ENCODE data around the gene IGFN1. TPM values are rescaled to one million over a fixed set of nuclear protein-coding genes. Genes with fewer than 3 reads are reported as not detected.

Gene IGFN1
- total RNA-seq, 4 donors from 2014 or later, result 0.14 TPM; not detected in 3

- Histone ChIP-seq H3K27ac (no peak overlapping the region), H3K36me3 (no peaks in the 10 kb centered on the region), H3K4me3 (no peak overlapping the region), H3K9me3 (no peaks in the 10 kb centered on the region), H3K27me3 (peaks cover 19% of the 10 kb centered on the region), H3K4me1 (peaks cover 6 to 14% (median 10%) of the 10 kb centered on the region in 4 donors)
- in situ Hi-C loops (cut with MboI; ENCODE audit: low pct_ligation_motif_present in 1 of 4, low pct_unique_long_range_greater_than_20kb in 1 of 4, low sequenced_read_pairs in 3 of 4), result loop anchor here in 3 of 4 donors (10.0 to 25.0 kb wide), 2 partner anchors 93 to 100 kb away; no protein-coding TSS in a partner anchor
- WGBS, 2 donors (ENCODE audit: low coverage in 1 of 2), result 86% methylated on average over 8 of the region's 8 CpGs; no CpG with 5 or more reads in 1 of the 2 donors
- TF ChIP-seq CTCF (IDR thresholded peaks at IDR 0.05) (no peak), POLR2AphosphoS5 (IDR thresholded peaks at IDR 0.05) (no peak), POLR2A (IDR thresholded peaks at IDR 0.05) (no peak), EP300 (IDR thresholded peaks at IDR 0.05; ENCODE audit: low read depth) (no peak)
- DNase-seq, result no peak
- intact Hi-C loops (cut with DNase I; ENCODE audit: low total_unique reads), result no loop called here
Measured at GRCh38 chr1:201261771-201262547, 71.3 kb downstream of the IGFN1 start.

GRCh38 chr1:201262963-201263608 is 72.5 kb downstream of the IGFN1 start:
- no peak for DNase-seq
- intact Hi-C loops (cut with DNase I; ENCODE audit: low total_unique reads) (no loop called here), in situ Hi-C loops (cut with MboI; ENCODE audit: low pct_ligation_motif_present in 1 of 4, low pct_unique_long_range_greater_than_20kb in 1 of 4, low sequenced_read_pairs in 3 of 4) (loop anchor here in 3 of 4 donors (10.0 to 25.0 kb wide), 2 partner anchors 92 to 99 kb away; no protein-coding TSS in a partner anchor)
- WGBS, 2 donors (ENCODE audit: low coverage in 1 of 2), result 93 to 94% methylated on average over 4 to 7 of the region's 7 CpGs
- no peak for TF ChIP-seq EP300 (IDR thresholded peaks at IDR 0.05; ENCODE audit: low read depth)
- no peak for TF ChIP-seq POLR2AphosphoS5 (IDR thresholded peaks at IDR 0.05)
- no peak for TF ChIP-seq POLR2A (IDR thresholded peaks at IDR 0.05)
- TF ChIP-seq CTCF (IDR thresholded peaks at IDR 0.05), result no peak
- Histone ChIP-seq H3K36me3 (no peaks in the 10 kb centered on the region), H3K9me3 (no peaks in the 10 kb centered on the region), H3K4me3 (no peak overlapping the region), H3K27ac (no peak overlapping the region), H3K27me3 (peaks cover 19% of the 10 kb centered on the region), H3K4me1 (peaks cover 6 to 14% (median 10%) of the 10 kb centered on the region in 4 donors)

- 91 to 100% methylated on average over 1 to 6 of the region's 6 CpGs for WGBS, 2 donors (ENCODE audit: low coverage in 1 of 2)
- no peaks in the 10 kb centered on the region for H3K9me3 ChIP-seq
- TF ChIP-seq POLR2AphosphoS5 (IDR thresholded peaks at IDR 0.05), result no peak
- TF ChIP-seq EP300 (IDR thresholded peaks at IDR 0.05; ENCODE audit: low read depth), result no peak
- TF ChIP-seq CTCF (IDR thresholded peaks at IDR 0.05), result no peak
- TF ChIP-seq POLR2A (IDR thresholded peaks at IDR 0.05), result no peak
- H3K4me1 ChIP-seq, result peaks cover 6 to 14% (median 10%) of the 10 kb centered on the region in 4 donors
- no peak overlapping the region for H3K27ac ChIP-seq
- peaks cover 19% of the 10 kb centered on the region for H3K27me3 ChIP-seq
- no peak for DNase-seq
- no peaks in the 10 kb centered on the region for H3K36me3 ChIP-seq
- in situ Hi-C loops (cut with MboI; ENCODE audit: low pct_ligation_motif_present in 1 of 4, low pct_unique_long_range_greater_than_20kb in 1 of 4, low sequenced_read_pairs in 3 of 4) (loop anchor here in 3 of 4 donors (10.0 to 25.0 kb wide), 2 partner anchors 91 to 98 kb away; no protein-coding TSS in a partner anchor), intact Hi-C loops (cut with DNase I; ENCODE audit: low total_unique reads) (no loop called here)
- no peak overlapping the region for H3K4me3 ChIP-seq
Measured at GRCh38 chr1:201264072-201264471, 73.4 kb downstream of the IGFN1 start.

- Histone ChIP-seq H3K27ac (no peak overlapping the region), H3K36me3 (no peaks in the 10 kb centered on the region), H3K4me1 (peaks cover 6 to 12% (median 8%) of the 10 kb centered on the region in 4 donors), H3K4me3 (no peak overlapping the region), H3K9me3 (no peaks in the 10 kb centered on the region), H3K27me3 (peaks cover 15% of the 10 kb centered on the region)
- in situ Hi-C loops (cut with MboI; ENCODE audit: low pct_ligation_motif_present in 1 of 4, low pct_unique_long_range_greater_than_20kb in 1 of 4, low sequenced_read_pairs in 3 of 4) (loop anchor here in 3 of 4 donors (10.0 to 25.0 kb wide), 2 partner anchors 90 to 98 kb away; no protein-coding TSS in a partner anchor), intact Hi-C loops (cut with DNase I; ENCODE audit: low total_unique reads) (no loop called here)
- no peak for DNase-seq
- 77 to 84% methylated on average over 4 of the region's 4 CpGs for WGBS, 2 donors (ENCODE audit: low coverage in 1 of 2)
- TF ChIP-seq EP300 (IDR thresholded peaks at IDR 0.05; ENCODE audit: low read depth), result no peak
- no peak for TF ChIP-seq CTCF (IDR thresholded peaks at IDR 0.05)
- no peak for TF ChIP-seq POLR2AphosphoS5 (IDR thresholded peaks at IDR 0.05)
- TF ChIP-seq POLR2A (IDR thresholded peaks at IDR 0.05), result no peak
Measured at GRCh38 chr1:201264554-201264953, 73.9 kb downstream of the IGFN1 start.

Measured in transverse colon (tissue), 4 donors.